HG03439 (cell line): ENCODE data around the gene FNIP2.

Experiments
- ATAC-seq: cut with Tn5 transposase; IDR thresholded peaks from one replicate; pipeline ENCODE4 v1.9.1; 2021; ENCODE audit warnings: mild to moderate bottlenecking, moderate library complexity; ENCODE audit not compliant: unreplicated experiment

The FNIP2 gene

DNA sequence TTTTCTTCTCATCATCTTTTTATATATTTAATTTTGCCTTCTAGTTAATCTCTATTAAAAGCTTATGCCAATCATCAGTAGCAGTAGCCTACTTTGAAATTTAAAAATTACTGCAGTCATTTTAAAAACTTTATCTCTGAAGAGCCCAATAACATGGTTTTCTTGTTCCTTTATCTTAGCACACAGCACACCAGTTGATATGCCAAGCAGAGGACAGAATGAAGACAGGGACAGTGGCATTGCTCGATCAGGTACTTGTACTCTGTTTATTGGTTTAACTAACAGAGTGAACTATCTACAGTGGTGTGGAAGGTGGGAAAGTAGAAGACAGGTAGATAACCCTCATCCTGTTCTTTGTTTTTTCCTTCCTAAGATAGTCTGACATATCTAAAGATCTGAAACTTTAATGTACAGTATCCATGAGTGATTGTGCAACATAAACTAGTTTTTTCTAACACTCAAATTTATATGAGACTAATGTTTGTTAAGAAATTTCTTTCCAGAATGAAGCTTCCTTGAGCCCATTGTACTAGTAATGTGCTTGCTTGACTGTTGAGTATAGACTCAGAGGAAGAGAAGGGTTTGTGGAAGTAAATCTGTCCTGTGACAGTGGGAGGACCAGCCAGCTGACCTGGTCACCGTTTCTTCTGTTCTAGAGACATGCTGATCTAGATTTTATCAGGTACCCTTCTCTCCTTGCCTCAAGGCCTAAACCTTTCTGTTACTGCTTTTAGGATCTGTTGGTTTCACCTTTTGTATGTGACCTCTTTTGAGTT is 66.6 kb downstream of the FNIP2 start:
- ATAC-seq: no peak

DNA sequence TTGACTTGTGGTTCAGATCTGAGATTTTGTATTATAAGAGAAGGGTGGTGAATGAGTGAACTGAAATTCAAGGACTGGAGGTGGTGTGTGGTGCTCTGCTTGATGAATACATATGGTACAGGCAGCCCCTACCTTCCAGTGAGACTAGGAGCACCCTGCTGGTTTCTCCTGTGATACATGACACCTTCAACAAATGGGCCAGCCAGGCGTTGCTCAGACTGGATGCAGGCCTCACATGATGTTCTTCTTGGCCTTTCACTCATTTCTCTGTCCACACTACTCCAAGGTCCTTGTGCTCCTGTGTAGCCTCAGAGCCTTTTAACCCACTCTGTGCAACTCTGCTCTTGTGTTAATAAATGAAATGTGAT is 67.2 kb downstream of the FNIP2 start:
- no peak for ATAC-seq

DNA sequence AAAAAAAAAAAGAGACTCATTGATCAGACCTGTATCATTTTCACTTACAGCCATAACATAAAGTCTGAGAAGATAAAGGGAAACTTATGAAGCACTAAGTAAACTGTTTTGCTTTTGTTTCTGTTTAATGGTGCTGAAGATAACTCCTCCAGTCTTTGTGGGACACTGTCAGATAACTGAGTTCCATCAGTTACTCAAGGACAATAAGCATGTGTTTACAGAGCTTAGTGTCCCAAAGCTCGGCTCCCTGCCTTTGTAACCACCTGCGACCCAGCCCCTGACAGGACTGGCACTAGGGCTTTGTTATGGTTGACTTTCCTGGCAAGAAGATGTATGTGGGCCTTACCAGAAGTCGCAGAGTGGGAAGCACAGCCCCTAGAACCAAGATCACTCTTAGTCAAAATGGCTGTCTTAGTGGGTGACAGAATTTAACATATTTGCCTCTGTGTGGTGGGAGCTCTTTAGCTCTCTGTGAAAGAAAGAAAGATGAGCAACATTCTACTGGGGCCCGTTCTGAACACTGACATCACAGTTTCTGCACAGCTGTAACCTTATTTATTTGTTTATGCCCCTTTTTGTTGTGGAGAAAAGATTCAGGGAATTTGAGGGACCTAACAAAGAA is 68.1 kb downstream of the FNIP2 start:
- no peak for ATAC-seq

DNA sequence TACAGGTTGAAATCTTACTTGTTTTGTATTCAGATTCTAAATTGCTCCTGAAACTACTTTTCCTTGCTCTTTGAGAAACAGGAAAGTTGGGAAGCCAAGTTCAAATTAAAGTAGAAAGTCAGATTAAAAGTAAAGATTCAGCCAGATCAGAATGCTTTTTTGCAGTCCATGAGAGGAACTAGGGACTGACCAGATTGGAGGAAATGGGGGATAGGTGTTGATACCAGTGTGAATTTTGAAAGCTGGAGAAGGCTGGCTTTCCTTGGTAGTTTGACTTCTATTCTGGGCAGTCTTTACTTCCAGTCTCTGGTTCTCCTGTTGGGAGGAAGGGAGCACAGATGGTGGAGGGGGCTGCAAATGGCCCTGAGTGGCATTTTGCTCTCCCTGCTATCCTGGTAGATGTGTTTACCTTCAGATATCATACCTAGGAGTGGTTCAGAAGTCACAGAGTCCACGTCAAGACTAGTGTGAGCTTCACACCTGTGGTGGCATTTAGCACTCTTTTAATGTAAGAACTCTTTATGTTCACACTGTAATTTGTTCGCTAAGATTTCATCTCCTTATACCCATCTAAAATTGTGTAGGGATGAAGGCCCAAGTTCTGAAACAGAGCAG is 68.8 kb downstream of the FNIP2 start:
- no peak for ATAC-seq

DNA sequence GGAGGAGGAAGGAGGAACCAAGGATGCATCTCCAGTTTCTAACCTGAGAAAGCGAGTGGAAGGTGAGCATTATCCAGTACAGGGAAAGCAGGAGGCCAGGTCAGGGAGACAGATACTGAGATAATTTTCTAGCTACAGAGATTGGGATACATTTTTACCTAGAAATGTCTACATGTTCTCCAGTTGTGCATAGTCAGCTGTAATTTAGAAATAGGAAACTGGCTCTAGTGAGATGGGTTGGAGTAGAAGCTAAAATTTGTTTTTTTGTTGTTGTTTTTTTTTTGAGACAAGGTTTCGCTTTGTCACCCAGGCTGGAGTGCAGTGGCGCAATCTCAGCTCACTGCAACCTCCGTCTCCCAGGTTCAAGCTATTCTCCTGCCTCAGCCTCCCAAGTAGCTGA is 71.3 kb downstream of the FNIP2 start:
- ATAC-seq: no peak

DNA sequence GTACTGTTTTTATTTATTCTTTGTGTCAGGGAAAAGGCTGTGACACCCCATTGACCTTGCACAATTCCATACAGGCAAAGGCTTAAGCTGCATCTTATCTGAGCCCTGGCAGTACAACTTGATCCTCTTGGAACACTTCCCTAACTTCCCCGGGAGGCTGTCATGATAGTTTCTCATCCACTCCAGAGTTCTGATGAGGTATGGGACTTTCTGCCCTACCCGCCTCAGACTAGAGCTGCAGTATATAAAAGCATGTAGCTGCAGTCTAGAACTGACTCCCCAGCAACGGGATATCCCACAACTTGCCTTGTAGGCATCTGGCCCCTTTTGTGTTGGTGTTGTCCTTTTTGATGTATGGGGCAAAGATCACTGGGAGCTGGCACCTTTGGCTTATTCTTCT is 72.7 kb downstream of the FNIP2 start:
- ATAC-seq: no peak

DNA sequence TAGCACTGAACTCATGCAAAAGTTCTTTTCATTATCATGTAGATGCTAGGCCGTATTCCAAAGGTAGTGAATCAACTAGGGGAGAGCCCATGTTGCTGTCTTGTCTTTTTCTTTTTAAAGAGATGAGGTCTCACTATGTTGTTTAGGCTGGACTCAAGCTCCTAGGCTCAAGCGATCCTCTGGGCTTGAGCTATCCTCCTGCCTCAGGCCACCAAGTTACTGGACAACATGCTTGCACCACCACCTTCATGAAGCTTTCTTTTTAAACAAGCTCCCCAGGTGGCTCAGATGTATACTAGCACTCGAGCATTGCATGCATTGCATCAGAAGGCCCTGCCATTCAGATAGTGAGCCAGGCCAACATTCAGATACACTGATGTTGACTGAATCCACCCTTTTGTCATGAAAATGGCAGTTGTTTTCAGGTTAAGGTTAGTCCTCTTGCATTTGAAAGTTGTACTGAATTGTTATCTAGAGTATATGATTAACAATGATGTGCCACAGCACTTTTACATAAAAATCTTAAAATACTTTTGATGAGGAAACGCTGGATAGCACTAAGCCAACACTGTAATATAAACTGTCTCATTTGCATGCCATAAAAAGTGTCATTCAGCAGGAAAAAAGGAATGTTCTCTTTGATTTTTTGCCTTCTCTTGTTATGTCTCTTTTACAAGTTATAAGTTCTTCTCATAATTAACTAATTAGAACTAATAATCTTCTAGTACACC is 76.7 kb downstream of the FNIP2 start:
- no peak for ATAC-seq

DNA sequence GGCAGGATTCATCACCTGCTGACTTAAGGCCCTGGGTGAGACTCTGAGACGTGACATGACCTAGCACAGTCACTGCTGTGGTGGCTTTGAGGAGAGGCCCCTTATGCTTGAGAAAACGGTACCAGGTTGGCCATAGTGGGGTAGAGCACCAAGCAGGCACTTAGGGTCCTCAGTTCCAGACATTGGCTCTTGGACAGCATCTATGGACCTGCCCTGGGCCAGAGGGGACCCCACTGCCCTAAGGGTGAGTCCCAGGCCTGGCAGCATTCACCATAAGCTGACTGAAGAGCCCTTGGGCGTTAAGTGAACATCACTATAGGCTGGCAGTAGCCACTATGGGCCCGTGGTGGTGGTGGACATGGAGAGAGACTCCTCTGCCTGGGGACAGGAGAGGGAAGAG is 78.7 kb downstream of the FNIP2 start:
- ATAC-seq: no peak

DNA sequence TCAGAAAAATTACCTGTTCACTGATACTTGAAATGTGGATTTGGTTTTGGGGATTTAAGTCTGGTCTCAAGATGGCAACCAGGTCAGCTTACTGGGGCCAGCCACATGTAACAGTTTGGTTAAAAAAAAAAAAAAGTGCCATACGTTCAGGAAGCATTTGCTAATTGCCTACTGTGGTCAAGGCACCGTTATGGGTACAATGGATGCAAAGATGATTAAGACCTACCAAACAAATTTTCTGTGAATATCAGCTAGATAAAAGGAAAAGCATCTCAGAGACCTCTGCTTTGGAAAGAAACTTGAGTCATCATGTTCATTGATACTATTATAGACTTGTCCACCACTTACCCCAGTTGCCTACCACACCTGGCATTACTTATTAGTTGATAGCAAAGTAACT is 80.9 kb downstream of the FNIP2 start:
- ATAC-seq: no peak

DNA sequence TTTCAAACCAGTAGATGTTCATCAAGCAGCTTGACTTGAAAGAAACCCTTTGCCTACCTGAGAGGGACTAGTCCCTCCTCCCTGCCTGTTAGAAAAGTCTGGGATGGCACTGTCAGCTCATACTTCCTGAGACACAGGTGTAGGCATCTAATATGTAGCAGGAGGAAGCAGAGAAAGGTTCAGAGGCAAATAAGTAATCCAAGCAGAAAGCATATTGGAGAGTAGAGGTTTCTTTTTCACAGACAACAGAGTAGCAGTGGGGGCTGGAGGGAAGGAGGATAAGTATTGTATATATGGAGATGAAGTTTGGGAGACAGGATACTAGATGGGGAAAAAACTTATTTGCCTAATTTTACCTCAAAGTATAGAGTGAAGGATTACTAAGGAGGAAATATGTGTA is 81.5 kb downstream of the FNIP2 start:
- no peak for ATAC-seq

DNA sequence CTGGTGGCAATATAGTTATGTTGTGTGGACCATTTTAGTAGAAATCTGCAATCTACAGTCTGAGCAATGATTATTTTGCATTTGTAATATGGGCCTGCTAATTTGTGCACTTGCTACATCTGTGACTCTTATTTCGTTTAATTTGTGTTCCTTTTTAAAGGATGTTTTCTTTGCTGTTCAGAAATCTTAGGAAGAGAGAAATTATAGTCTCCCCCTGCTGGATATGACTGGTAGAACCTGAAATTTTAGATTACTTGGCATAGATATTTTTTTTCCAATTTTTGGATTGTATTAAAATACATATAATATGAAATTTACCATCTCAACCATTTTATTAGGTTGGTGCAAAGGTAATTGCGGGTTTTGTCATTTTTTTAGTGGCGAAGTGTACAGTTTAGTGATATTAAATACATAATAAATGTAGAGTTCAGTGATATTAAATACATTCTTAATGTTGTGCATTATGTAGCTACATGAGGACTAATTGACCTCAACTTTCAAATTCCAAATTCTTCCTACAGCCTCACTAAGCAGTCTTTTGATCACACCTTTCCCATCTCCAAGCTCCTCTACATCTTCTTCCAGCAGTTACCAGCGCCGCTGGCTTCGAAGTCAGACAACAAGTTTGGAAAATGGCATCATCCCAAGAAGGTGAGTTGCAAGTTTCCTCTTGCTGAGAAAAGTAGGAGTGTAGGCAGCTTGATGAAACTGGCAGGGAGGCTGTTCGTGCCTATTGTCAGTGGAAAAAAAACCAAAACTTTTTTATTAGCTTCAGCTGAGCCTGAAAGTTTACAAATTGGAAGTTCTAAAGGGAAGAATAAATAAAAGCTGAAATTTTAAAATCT is 82.2 kb downstream of the FNIP2 start:
- no peak for ATAC-seq

DNA sequence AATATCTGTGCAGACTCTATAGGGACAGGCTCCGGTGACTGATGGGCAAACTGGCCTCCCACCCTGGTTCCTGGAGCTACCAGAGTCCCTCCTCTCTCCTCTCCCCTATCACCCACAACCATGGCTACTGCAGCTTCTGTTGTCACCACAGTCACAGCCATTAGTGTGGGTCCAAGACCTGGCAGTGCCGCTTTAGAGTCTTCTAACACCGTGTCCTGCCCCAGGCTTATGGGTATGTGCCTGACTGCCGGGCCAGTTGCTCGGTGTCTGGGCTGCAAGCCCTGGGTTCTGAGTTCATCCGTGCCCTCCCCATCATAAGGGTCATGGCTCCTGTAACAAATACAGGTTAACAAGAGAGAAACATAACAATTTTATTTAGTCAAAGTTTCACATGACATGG is 85.4 kb downstream of the FNIP2 start:
- ATAC-seq: no peak

DNA sequence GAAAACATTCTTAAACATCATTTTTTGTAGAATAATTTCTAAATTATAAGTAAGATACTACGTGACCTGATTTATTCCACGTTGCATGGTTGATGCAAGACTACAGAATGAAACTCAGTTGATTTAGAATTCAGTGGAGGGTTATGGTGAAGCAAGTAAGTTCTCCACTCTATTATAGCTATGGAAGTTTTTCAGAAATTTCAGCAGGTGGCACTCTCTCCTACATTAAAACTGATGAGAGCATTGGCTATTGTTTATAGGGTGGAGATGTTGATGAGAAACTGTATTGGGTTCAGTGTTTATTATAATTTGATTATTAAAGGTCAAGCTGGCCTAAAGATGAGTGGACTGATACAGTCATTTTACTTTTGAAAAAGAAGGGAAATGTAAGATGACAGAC is 88.0 kb downstream of the FNIP2 start:
- ATAC-seq: peak; percentile 60

DNA sequence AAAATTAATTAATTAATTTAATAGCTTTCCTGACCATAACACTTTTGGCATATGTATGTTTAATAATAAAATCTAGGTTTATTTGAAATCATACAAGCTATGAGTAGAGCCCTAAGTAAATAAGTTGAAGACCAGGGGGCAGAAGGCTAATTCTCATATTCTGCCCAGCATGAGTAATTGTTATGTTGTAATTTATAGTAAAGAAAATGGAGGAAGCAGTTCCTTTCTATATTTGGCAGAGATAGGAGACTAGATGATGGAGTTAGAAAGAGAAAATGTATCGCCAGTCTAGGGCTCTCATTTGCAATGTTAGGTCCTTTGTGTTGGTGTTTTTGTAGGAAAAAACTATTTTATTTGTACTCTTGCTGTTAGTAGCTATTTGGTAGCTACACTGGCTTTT is 89.1 kb downstream of the FNIP2 start:
- ATAC-seq: no peak

DNA sequence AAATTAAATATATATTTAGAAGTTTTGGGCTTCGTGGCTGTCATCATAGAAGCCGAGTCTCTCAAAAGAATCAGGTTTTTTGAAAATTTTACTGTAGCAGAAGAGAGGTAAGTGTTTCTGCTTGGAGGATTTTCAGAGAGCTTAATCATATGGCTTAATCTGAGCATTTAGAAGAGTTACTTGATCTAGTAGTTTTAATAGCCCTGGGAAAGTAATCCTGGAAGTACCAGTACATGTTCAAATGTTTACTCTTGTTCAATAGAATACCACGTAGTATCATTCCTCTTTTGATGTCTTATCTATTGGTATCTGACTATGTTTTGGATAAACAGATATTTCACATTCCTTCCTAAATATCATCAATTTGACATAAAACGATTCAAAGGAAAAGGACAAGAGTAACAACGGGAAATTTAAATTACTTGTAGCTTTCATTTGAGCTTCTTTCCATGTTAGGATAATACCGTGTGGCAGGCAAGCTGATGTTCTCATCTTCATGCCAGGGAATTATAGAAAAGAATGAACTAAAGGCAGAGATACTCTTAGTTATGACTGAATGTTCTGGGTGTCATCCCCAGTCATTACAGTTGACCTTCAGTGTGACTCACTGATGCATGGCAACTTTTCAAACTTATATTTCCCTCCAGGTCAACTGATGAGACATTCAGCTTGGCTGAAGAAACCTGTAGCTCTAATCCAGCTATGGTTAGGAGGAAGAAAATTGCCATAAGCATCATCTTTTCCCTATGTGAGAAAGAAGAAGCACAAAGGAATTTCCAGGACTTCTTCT is 89.8 kb downstream of the FNIP2 start:
- ATAC-seq: no peak

DNA sequence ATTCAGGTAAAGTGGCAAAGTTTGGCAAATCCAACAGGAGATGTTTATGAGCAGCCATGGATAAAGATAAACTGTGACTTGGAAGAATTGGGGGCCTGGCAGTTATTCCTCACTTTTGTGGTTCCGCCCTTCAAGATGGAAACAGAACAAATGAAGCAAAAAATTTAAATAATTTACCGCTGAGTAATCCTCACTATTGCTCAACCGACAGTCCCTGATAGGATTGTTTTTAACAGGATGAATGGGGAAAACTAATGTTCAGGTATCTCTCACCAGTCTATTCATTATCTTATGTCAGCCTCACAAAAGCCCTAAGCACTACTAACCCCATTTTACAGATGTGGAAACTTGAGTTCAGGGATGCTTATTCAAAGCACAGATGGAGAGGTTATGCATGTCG is 90.8 kb downstream of the FNIP2 start:
- ATAC-seq: no peak

DNA sequence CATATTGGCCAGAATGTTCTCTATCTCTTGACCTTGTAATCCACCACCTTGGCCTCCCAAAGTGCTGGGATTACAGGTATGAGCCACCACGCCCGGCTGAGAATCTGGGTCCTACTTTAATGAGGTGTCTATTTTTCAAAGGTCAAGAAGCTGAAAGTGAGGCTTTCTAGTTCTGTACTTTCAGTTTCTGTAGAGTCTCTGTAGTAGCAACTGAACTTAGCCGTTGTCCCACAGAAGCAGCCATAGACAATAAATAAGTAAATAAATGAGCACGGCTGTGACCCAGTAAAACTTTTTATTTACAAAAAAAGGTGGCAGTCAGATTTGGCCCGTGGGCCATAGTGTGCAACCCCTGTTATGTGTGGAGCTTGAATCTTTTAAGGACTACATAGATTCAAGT is 92.0 kb downstream of the FNIP2 start:
- peak; percentile 80 for ATAC-seq

DNA sequence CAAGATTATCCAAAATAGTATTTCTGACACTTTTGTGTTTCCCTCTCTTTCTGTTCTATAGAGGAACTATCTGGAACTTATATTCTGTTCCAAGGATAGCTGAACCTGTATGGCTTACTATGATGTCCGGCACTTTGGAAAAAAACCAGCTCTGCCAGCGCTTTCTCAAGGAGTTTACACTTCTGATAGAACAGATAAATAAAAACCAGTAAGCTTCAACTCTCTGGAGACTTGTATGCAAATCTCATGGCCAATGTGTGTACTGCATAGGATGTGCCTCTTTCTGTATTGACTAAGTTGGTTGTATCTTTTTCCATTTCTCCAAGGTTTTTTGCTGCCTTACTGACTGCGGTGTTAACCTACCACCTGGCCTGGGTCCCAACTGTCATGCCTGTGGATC is 92.5 kb downstream of the FNIP2 start:
- peak; percentile 55 for ATAC-seq

DNA sequence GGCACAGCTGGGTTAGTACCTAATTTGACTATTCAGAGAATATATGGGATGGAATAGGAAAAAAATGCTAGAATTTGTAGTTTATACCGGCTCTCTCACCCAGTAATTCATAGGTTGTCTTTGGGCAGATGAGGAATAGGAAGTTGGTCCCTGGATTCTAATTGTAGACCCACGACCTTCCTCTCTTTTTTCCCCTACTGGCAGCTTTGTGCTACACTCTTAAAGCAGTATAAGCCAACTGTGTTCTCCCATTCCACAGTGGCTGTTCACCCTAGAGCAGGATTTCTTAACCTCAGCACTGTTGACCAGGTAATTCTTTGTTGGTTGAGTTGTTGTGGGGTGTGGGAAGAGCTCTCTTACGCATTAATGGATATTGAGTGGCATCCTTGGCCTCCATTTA is 92.9 kb downstream of the FNIP2 start:
- no peak for ATAC-seq

DNA sequence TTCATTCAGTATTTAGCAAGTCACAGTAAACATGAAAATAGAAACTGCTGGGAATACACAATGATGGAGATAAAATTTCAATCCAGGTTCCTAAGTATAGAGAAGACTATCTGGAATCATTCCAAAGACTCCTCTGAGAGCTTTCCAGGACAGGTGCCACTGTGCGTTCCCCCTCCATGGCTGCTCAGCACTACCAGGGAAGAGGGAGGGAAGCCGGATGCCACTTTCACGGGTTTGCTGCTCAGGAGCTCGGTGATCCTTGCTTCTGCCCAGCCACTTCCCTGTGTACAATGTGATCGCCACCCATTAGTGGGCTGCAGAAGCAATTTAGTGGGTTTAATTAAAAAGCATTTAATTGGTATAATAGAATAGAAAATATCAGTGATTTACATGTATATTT is 94.5 kb downstream of the FNIP2 start:
- no peak for ATAC-seq
